HG03196 (cell line): ENCODE results near the gene NUP188.

Source experiments
- ATAC-seq: cut with Tn5 transposase; IDR thresholded peaks from one replicate; pipeline ENCODE4 v1.9.1; 2021; ENCODE audit not compliant: unreplicated experiment

The NUP188 gene

DNA sequence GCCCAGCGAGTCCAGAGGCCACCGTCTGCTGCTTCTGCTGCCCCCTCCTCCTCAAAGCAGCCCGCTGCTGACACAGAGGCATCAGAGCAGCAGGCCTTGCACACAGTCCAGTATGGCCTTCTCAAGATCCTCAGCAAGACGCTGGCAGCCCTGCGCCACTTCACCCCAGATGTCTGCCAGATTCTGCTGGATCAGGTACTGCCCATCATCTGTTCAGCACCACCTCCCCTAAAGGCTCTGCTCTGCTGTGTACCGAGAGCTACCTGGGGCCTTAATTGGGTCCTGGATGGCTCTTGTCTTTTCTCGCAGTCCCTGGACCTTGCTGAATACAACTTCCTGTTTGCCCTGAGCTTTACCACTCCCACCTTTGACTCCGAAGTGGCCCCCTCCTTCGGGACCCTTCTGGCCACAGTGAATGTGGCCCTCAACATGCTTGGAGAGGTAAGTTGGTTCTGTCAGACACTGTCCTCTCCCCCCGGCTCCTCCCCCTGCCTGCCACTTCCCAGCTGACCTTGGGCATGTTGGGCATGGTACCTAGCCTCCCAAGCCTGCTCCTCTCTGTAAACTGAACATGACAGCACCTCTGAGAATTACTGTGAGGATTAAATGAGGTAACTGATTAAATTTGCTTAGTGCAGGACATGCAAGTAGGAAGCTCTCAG lies 58.0 kb downstream of the NUP188 start:
- ATAC-seq = no peak

DNA sequence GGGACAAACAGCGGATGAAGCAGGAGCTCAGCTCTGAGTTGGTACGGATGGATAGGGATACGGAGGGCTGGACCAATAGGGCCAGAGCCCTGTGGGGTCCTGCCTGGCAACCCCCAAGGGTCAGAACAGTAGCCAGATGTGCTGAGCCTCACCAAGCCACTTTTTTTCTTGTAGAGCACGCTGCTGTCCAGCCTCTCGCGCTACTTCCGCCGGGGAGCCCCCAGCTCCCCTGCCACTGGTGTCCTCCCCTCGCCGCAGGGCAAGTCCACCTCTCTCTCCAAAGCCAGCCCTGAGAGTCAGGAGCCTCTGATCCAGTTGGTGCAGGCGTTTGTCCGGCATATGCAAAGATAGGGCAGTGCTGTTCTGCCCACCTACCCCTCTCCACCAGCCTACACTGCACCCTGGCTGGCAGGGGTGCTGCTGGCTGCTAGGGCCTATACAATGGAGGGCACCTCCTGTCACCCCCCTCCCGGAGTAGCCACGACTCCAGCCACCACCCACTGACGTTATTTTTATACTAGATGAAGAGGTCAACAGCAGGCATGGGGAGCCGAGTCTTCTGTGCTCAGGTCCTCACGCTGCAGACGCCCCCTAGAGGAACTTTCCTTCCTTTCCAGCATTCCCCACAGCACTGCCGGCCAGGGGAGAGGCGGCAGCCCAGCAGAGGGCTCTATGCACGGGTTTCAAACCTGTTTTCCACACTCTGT lies 59.0 kb downstream of the NUP188 start:
- ATAC-seq = no peak

DNA sequence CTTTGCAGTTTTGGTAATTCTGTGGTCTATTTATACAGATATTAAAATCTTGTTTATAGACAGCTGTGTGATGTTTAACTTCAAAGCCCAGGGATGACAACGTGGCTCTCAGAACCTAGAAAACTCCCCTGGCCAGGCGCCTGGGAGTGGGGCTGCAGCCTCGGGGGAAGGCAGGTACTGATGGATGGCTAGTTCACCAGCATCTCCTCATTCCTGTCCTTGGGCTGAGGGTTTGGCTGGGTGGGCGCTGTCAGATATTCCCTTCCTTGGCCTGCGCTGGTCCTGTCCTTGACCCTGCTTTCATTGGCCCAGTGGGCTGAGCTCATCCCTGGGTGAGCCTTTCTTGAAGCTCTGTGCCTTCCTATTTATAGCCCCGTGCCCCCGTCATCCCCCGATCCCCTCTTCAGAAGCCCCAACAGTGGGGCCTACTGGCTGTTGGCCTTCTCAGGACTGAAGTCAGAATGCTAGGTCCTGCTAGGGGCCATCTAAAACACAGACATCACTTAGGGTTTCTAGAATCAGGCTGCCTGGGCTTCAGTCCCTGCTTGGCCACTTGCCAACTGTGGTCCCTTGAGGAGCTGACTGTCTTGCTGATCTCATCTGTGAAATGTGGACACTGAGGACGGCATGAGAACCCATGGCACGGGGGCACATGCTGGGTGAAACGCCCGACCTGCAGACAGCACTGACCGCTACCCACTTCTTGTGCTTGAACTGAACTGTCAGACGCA lies 59.7 kb downstream of the NUP188 start:
- no peak for ATAC-seq

DNA sequence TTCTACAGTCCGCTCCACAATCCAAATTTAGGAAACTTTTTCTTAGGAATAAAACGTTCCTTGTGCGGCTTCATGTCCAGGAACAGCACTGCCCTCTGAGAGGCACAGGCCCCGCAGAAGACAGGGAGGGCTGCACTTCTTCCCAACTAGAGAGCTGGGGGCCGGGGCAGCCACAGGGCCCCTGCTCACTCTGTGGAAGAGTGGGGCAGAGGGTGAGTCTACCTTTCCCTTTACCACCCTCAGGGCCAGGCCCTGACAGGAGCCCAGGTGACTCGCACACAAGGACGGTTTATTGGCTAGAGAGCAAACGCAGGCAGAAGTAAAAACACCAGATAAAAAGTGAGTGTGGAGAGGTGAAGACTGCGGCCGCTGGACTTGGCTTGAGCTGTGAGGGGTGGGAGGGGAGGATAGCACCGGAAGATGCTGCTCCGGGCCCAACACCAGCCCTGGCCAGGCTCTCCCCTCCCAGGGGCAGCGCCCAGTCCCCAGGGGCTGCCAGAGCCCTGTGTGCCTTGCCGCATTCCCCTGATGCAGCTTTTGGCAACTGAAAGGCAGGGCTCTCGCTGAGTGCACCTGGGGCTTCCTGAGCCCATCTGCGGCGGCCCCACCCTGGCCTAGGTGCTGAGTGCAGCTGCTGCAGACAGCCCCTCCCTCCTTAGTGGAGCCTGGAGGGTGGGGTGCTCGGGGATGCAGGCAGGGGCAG lies 60.4 kb downstream of the NUP188 start:
- ATAC-seq = no peak

DNA sequence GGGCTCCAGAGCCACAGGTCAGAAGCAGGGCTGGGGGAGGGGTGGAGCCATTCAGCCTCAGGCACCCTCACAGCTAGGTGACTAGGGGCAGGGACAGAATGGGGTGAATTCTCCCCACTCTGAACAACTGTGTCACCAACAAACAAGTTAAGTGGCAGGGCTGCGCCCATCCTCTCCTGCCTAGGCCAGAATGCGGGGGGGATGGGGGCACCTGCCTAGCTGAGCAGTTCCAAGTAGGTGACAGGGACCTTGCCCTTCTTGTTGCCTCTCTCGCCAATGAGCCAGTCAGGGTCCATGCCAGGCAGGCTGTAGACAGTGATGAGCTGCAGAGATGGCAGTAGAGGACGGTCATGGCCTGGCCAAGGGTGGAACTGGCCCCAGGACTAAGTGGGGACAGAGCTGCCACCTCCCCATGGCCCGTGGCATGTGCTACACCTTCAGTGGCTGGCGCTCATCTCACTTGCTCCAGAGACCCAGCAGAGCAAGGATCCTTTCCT lies 61.0 kb downstream of the NUP188 start:
- ATAC-seq = no peak

DNA sequence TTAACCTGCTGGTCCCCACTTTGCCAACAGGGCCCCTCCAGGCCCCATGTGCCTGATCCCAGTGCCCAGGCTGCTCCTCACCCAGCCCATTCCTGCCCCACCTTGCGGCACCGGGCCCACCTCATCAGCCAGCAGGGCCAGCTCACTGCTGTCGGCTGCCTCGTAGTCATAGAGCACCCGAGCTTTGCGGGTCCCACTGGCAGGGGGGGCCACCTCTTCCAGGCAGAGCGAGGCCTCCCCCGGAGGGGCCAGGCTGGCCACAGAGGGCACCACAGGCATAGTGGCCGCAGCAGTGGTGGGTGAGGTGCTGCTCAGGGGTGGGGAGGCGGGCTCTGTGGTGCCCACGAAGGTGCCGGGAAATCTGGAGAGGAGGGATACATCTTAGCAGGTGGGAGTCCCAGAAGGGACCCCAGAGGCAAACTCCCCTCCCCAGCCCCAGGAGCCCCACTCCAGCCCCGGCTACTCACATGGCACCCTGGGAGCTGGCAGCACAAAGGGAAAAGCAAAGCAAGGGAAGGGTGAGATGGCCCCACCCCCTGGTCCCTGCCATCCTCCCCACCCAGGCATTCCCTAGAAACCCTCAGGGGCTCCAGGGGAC lies 61.6 kb downstream of the NUP188 start:
- no peak for ATAC-seq

DNA sequence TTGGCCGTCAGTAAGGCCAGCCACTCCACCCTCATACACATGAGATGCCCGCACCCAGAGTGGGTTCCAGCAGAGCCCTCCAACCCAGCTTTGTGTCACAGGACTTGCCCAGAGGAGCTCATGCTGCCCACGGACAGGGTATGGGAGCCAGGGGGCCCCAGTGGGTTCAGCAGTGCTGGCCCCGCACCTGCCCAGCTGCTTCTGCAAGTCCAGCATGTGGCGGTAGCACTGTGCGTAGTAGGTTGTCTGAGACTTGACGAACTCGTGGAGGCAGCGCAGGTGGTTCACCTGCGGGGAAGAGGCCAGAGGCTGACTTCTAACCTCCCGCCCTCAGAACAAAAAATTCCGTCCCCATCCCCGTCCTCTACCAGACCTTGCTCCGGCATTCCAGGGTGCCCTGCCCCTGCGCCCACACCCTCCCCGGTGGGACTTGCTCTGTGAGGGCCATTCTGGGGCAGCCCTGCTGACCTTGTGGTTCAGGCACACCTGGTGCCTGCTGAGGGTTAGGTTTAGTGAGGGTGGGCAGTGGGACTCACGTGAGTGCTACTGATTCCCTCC lies 62.2 kb downstream of the NUP188 start:
- no peak for ATAC-seq

DNA sequence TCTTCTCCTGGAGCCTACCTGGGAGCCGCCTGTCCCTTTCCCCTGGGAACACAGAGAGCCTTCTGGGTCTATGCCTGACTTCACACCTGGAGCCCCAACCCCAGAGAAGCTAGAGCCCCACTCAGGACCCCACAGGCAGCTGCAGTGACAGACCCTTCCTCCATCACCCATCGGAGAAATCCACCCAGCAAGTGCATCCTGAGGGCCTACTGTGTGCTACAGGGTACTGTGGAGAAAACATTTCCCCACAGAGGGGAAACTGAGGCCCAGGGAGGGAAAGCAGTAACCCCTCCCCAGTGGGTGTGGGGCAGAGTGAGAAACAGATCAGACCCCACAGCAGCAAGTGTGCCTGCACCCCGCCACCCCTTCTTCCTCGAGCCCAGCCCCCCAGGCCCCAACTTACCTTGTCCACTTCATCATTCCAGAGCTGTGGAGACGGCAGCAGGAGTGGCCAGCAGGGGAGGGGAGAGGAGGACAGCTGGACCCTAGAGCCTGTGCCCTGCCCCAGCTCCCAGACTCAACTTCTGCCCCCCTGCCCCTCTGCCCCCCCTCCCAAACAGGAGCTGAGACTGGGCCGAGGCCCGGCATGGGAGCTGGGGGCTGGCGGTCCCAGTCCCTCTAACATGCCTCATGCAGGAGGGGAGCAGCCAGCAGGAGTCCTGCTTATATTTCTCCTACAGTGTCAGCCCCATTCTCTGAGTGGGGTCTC lies 62.9 kb downstream of the NUP188 start:
- no peak for ATAC-seq

GRCh38 chr9:129011170-129011569 lies 63.7 kb downstream of the NUP188 start:
- no peak for ATAC-seq

DNA sequence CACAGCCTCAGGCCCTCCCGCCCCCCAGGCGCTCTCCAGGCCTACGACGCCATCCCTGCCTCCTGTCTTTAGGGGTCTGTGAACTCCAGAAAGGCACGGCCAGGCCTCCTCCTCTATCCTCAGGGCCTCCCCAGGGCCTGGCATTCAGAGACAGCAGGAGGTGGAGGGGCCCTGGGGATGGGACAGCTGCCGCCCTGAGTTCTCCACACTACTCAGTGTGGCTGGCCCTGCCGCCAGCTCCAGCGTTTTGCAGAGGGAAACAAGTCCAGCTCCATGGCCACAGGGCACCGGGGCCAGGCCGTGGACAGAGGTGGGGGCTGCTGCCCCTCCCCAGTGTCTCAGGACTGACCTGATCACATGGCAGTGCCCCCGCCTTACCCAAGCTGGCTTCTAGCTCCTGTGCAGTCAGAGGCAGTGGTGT lies 64.3 kb downstream of the NUP188 start:
- ATAC-seq = no peak

GRCh38 chr9:129012343-129012742 lies 64.8 kb downstream of the NUP188 start:
- ATAC-seq = no peak

DNA sequence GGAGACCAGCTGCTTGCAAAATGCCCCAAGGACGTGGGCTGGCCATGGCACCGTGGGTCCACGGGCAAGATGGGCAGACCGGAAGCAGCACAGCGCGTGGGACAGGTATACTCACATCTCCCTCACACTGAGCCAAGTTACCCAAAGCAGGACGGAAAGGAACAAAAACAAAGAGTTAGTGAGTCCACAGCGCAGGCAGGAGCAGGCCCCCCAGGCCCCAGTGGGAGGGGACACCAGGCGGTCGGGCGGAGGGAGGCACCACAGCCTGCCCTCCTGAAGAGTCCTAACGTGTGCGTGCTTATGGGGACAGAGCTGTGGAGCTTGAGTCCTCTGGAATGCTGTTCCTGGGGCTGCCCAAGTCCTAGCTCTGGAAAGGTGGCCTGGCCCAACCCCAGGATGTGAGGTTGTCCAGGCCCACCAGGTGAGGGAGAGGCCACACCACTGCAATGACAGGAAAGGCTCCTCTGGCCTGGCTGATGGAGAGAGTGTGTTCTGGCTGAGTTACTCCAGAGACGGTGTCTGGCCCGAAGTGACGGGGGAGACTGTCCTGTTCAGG lies 65.5 kb downstream of the NUP188 start:
- no peak for ATAC-seq

DNA sequence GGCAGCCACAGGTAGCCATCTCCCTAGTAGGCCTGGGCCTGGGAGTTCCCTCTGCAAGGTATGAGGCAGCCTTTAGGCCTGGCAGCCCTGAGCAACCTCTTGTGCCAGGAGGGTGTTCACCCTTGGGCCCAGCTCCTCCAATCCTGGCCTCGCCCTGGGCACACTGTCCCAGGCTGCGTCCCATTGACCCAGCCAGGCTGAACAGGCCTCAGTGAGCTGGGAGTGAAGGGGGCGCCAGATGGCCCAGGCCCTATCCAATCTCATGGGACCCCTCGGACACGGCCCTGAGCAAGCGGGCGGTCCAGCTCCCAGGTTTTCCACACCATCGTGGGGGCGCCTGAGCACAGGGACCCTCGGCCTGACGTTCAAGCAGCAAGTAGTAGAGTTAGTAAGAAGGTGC lies 66.2 kb downstream of the NUP188 start:
- ATAC-seq = no peak

GRCh38 chr9:129014124-129014523 lies 66.6 kb downstream of the NUP188 start:
- no peak for ATAC-seq

DNA sequence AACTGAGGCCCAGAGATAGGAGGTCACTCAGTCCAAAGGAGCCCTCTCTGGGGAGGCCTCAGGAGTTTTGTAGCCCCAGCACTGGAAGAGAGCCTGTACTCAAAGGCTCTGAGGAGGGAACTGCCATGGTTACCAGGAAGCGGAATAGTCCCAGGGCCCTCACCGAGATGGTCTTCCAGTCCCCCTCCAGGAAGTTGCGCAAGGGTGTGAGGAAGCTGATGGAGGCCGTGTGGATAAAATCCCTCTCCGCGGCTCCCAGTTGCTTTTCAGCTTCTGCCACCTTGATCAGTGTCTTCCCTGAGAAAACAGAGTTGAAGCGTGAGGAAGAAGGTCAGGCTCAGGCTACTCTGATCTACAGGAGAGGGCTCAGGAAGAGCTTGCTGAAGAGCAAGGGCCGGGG lies 67.1 kb downstream of the NUP188 start:
- ATAC-seq = no peak

DNA sequence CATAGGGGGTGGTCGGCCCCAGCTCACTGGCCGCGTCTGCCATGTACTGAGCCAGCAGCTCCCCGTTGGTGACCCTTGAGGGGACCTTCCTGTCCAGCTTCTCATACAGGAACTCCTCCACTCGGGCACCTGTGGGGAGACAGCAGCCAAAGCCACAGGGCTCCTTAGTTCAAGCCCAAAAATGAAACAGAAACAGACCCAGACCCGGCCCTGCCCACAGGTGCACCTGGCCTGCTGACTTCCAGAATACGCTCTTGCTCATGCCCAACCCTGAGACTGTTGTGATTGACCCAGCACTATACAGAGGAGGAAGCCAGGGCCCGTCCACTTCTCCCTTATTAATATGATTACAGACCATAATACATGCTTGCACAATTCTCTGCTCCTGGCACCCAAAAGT lies 73.6 kb downstream of the NUP188 start:
- peak; percentile 74 for ATAC-seq

GRCh38 chr9:129022037-129022436 lies 74.5 kb downstream of the NUP188 start:
- ATAC-seq = no peak

DNA sequence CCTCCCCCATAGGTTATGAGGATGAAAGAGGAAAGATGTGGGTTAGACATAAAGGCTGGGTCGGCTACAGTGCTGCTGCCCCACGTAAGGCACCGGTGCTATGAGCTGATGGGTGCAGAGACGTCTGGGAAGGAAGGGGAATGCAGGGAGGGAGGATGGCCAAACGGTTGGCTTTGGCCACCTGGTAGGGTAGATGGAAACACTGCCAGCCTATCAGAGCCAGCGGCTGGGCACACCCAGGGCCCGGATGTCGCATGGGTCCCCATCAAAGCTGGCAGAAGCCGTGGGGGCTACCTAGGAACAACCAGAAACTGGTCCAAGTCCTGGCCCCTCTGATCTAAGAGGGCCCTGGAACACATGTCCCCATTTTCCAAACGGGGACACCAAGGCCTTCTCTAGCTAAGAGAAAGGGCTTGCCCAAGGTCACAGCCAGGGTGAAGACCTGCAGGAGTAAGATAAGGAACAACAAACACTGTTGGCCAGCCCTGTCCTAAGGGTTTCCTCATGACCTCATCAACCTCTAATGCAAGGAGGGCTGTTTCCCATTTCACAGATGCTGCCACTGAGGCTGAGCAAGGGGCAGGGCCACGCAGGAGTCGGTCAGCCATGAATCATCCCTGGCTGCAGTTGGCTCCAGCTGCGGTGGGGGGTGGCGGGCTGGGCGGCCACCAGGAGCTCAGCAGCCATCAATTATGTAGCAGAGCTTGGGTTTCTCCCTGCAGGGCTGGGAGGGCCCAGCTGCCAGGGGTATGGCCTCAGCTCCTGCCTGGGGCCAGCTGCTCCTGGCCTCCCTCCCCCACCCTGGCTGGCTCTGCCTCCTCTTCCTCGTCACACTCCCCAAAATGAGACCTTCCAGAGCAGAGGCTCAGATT lies 75.8 kb downstream of the NUP188 start:
- ATAC-seq = no peak

DNA sequence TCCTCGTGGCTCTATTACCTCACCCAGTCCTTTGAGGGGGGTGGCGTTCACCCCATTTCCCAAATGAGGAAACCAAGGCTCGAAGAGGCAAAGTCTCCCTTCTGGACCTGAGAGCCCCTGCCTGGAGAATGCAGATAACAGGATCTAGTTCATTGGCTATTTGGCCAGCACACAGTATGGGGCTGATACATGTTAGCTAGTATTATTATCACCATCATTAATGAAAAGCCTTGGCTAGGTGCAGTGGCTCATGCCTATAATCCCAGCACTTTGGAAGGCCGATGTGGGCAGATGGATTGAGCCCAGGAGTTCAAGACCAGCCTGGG lies 76.4 kb downstream of the NUP188 start:
- no peak for ATAC-seq
